Fibroblast of the conjunctiva (primary cell): ENCODE results near the gene COL5A2.
A peak's percentile ranks its signal among the peaks of the same experiment; 100 is the strongest.

Experiments
- DNase-seq: peaks from one replicate; pipeline ENCODE4 v3.0.0-alpha.2; 2010; ENCODE audit warnings: low read depth

Gene COL5A2

GRCh38 chr2:189178726-189179569 lies 613 bp downstream of the COL5A2 start:
- peak; percentile 70 for DNase-seq

DNA sequence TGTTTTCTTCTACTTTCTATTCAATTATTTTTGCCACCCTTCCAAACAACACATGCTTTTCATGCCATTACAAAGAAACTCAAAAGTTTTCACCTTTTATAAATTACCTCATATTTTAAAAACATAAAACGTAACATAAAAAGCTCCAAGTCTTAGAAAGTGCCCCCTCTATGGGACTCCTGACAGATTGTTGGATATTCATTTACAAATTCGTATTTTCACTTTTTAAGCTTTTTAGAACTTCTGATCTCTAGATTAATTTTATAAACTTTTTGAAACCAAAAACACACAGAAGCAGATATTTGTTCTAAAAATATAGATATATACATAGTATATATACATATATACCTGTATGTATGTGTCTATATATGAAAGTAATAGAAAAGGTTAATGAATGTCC lies 1.5 kb downstream of the COL5A2 start:
- DNase-seq = no peak

DNA sequence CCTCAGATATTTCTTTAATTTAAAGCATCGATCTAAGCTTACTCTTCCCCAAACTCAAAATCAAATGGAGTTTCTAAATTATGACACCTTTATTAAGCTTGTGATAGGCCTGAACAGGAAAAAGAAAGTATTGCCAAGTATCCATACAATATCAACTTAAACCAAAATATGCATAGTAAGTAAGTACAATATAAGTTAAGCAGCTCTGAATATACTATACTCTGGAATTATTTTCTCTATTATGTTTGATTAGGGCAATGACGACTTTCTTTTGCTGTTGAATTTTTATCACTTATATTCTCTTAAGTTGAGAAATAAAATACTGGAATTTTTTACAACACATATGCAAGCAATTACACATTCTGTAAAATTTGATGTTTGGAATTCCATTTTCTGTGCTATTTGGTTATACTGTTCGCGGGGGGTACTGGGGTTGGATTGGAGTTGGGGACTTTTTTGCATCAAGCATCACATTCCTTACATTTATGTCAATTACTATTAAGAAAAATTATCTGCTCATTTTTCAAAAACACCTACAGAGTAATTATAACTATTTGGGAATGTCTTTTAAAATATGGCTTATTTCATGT lies 2.2 kb downstream of the COL5A2 start:
- no peak for DNase-seq

DNA sequence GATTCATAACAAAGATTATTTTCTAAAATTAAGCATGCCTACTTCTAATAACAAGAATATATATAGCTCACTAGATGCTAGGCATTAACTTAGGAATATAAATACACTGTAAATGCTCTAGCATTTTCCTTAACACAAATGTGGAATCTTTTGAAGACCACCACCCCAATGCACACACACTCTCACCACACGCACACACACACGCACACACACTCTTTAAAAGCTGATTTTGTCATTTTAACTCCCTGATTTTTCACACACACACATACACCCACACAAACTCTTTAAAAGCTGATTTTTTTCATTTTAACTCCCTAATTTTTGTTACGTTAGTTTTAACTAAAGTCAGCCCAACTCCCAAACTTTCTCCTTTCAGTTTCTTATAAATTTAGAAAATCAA lies 3.0 kb downstream of the COL5A2 start:
- DNase-seq = no peak

- no peak for DNase-seq
These were observed 3.6 kb downstream of the COL5A2 start for GRCh38 chr2:189175869-189176433.

- no peak for DNase-seq
These were observed 7.5 kb downstream of the COL5A2 start for GRCh38 chr2:189171956-189172609.

DNA sequence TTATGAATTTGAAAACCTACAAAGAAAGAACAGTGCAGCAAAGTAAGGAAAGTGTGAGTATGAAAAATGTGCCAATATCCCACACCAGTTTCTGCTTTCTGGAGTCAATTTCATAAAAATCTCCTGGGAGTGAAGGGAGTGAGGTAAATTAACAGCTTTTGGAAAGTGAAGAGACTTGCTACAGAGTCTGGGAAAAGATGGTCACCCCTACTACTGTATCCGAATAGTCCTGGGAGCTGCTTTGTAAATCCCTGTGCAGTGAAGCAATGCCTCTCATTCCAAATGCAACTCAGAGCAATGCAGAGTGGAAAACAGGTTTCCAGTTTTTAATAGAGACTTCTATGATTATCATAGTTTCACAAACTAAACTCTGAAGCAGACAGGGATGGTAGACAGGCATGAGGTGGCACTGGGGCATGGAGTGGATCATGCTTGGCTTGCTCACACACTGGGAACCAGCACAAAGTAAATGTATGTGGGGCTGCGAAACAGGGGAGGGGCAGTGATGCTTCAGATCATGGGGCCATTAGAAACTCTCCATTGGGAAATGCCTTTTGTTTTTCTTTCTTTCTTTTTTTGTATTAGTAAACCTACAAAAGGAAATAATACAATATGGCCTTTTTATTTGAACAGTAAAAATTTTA lies 10.6 kb downstream of the COL5A2 start:
- no peak for DNase-seq

DNA sequence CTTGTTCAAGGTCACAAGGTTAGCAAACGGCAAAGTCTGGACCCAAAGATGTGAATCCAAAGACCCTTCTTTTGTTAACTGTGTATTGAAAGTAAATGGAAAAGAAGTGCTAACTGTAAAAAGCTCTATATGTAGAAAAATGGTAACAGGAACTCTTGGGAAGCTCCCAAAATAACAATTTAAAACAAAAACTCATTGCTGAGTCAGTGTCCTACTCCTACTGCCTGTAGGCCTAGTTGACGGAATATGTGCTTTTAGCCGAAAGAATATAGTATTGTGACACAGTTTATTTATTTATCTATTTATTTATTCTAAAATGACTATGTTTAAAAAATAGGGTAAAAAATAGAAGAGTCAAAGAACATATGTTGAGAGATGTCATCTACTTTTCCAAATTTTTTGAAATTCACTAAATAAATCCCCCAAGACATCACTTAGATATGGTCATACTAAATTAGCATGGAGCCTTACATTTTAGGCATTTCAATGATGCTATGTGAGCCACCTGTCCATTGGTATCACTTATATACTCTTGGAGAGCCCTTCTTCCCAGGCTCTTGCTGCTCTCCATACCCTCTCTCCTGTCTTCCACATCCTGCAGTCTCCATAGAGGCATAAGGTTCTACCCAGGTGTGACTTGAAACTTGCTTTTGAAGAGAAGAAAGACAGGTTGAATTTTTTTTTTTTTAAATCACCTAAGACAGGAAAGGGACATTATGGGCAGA lies 13.7 kb downstream of the COL5A2 start:
- no peak for DNase-seq

DNA sequence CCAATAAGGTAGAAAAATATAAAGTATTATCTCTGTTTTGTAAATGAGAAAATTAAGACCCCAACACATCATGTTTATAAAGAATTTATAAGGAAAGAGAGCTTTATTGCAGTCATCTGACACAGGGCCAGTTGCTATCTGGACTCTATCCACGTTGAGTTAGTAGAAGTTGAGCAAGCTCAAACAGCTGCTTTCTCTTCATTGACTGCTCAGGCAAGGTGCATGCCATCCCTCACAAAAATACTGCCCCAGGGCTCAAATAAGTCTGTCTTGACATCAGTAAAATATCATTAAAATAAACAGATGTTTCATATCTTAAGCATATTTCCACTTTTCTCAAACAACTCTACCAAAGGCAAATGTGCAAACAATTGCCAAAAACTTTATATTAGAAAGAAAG lies 14.8 kb downstream of the COL5A2 start:
- DNase-seq = peak; percentile 70

GRCh38 chr2:189163889-189164288 lies 15.7 kb downstream of the COL5A2 start:
- no peak for DNase-seq

DNA sequence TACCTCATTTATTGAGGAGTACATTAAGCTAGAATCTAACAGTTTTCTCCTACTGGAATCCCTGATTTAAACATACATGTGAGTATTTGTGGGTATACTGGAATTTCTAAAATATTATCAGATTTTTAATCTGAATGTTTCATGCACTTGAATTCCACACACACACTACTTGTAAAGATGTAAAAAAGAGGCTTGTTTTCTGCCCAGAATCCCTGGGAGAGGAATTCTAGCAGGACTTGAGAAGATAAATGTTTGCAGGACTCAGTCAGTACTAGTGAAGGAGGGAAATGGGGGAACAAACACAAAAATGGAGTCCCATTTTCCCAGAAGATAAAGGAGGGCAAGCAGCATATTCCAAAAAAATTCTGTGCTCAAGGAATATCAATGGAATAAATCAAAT lies 17.0 kb downstream of the COL5A2 start:
- DNase-seq = no peak

- no peak for DNase-seq
These were observed 17.7 kb downstream of the COL5A2 start for GRCh38 chr2:189161894-189162293.

DNA sequence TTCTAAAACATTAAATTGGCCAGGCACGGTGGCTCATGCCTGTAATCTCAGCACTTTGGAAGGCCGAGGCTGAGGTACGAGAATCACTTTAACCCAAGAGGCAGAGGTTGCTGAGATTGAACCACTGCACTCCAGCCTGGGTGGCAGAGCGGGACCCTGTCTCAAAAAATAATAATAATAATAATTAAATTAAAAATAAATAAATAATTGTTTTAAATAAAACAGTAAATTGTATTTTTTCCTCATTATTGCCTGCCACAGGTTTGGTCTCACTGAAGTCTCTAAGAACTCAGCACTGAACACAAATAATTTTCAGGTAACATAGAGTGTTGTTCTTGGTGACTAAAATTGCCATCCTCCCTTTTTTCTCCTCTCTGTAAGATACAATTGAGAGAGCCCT lies 19.8 kb downstream of the COL5A2 start:
- no peak for DNase-seq

GRCh38 chr2:189159273-189159672 lies 20.3 kb downstream of the COL5A2 start:
- no peak for DNase-seq

DNA sequence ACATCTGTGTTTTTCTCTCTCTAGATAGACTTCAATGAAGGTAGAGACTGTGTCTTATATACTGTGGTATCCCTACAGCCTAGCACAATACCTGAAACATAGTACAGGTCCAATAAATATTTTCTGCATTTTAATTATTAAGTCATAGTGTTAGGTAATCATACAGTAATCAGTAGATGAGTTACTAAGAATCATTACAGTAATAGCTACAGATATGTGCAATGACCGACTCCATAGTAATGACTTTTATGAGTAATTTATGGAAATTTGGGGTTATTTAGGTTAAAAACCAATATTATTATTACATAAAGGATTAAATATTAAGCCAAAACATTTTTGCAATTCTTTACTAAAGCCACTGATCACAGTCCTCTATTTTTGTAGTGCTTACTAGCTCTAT lies 21.6 kb downstream of the COL5A2 start:
- no peak for DNase-seq

DNA sequence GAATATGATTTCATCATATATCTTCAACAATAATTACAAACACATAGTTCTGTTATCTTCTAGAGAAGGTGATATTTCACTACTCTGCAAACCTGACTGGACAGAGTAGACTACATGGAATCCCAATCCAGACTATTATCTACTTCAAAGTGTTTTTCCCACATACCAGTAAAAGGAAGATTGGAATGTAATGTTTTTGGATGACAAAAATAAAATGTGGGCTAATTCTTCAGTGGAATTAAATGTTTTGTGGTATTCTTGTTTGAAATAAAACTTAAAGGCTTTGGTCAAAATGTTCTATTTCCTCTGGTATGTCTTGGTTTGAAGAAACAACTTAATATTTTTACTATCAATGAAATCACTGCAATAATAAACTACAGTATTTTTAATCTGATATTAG lies 22.1 kb downstream of the COL5A2 start:
- no peak for DNase-seq

DNA sequence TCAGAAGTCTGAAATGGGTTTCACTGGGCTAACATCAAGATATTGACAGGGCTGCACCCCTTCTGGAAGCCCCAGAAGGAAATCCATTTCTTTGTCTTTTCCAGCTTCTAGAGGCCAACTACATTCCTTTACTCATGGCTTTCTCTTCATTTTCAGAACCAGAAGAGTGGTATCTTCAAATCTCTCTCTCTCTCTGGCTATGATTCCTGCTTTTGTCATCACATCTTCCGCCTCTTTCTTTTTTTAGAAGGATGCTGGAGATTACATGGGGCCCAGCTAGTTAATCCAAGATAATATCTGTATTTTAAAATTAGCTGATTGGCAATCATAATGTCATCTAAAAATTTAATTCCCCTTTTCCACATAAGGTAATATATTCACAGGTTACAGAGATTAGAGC lies 23.8 kb downstream of the COL5A2 start:
- DNase-seq = no peak

DNA sequence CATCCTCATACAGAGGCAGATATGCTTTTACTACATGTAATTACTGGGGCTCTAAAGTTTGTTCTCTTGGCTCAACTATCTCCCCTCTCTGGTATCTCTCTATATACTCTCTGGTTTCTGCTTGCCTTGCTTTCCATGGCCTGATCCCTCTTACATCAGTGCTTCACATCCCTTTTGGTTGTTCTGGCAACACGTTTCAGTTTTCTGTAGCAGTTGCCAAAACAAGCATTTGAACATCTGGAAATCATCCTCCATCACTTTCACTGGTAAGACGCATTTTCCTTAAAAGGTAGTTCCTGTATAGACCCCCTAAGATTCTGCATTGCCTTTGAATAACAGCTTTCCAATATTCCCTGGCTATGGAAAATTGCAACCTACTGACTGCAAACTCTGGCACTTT lies 25.9 kb downstream of the COL5A2 start:
- DNase-seq = peak; percentile 97

GRCh38 chr2:189152483-189152882 lies 27.1 kb downstream of the COL5A2 start:
- DNase-seq = no peak

- no peak for DNase-seq
These were observed 27.7 kb downstream of the COL5A2 start for GRCh38 chr2:189151906-189152305.

DNA sequence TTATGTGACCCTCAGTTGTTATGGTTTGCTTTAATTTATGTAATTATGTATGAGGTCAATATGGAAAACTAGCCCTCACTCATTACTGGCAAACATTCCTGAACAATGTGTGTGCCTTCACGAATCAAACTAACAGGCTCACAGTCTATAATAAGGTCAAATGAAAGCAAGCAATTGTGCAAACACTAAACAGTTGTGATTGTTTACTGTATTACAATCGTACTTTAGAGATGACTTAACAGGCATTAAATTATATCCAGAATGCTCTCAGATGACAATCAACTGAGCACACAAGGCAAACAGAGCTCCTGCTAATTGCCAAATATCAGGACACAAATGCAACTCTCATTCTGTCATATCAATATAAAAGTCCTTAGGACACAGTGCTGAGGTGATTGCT lies 29.5 kb downstream of the COL5A2 start:
- DNase-seq = no peak

DNA sequence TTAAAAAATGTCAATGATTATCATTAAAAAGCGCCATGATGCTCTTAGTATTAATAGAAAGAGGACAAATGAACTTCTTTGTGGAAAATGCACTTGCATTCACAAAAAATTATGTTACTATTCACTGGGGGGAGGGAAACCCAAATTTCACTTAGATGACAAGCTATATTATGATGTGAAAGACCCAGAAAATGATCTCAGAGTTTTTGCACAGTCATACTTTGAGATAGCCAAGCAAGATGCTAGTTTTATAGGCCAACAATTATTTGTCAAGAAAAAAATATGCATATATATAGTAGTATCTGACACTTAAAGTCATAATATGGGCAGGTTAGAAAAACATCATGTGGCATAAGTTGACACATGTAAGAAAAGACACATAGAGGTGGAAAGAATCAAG lies 31.6 kb downstream of the COL5A2 start:
- no peak for DNase-seq
